WI38 (cell line): ENCODE measurements around the gene PRDM16.

ENCODE experiments used
- H3K4me3 ChIP-seq: 2 replicates; pipeline ENCODE4 v1.5.1; 2011; ENCODE audit warnings: low read depth, mild to moderate bottlenecking, control low read depth, low read length
- CTCF ChIP-seq: IDR thresholded peaks from 2 replicates; pipeline ENCODE4 v1.5.1; 2012; ENCODE audit warnings: low read depth, mild to moderate bottlenecking, control low read depth, low read length

PRDM16 gene

GRCh38 chr1:3198371-3199271 is 129.6 kb downstream of the PRDM16 start:
- no peak for TF ChIP-seq CTCF
- H3K4me3 ChIP-seq, result no peak overlapping the region

GRCh38 chr1:3204725-3205124 is 135.7 kb downstream of the PRDM16 start:
- TF ChIP-seq CTCF, result no peak
- H3K4me3 ChIP-seq, result no peak overlapping the region

GRCh38 chr1:3205815-3206214 is 136.8 kb downstream of the PRDM16 start:
- no peak for TF ChIP-seq CTCF
- H3K4me3 ChIP-seq, result no peak overlapping the region

- H3K4me3 ChIP-seq, result no peak overlapping the region
- no peak for TF ChIP-seq CTCF
These were observed 137.7 kb downstream of the PRDM16 start for GRCh38 chr1:3206696-3207095.

DNA sequence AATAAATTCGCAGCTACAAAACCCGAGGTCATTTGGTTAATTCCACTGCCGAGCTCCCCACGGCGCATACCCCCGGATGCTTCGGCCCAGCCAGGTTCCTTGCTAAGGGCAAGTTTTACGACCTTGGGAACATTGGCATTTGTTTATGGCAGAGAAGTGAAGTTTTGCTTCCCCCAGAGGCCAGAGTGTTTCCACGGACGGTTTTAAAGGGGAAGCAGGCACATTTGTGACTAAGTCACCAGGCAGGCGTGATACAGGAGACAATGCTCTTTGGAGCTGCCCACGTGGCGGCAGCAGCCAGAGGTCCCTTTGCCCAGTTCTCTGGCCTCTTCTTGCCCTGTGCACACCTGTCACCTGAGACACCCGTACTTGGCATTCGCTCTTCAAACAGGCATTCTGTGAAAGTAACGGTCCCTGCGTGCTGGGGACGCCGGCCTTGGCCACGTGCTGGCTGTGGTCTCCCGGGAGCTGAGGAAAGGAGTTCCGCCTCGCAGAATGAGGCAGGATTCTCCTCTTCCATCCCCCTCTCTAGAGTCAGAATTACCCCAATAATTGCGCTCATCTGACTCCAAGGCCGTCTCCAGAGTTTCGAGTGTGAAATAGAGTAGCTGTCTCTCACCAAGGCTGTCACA is 138.3 kb downstream of the PRDM16 start:
- TF ChIP-seq CTCF, result no peak
- H3K4me3 ChIP-seq, result no peak overlapping the region

- TF ChIP-seq CTCF, result no peak
These were observed 139.8 kb downstream of the PRDM16 start for GRCh38 chr1:3208819-3209200.

DNA sequence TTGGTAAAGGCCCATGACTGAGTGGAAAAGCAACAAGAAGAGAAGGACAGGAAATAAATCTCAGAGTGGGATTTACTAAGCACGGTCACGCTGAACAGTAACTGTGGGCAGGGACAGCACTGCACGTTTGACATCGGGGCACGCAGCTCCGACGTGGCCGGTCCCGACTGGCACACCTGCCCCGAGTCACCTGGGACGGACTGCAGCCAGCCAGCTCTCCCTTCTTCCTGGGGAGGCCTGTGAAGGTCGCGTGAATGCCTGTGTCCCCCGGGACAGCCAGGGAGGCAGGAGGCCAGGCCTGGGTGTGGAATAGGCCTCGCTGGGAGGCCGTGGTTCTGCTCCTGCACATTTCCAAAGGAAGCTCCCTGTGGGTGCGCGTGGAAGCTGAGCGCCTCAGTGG is 140.2 kb downstream of the PRDM16 start:
- no peak overlapping the region for H3K4me3 ChIP-seq
- TF ChIP-seq CTCF, result no peak

More at GRCh38 chr1:3208819-3209200, 139.8 kb downstream of the PRDM16 start:
- no peak overlapping the region for H3K4me3 ChIP-seq
